Measurements from ENCODE around the gene RSAD1. TPM values are rescaled to one million over a fixed set of nuclear protein-coding genes. Genes with fewer than 3 reads are reported as not detected.

Gene RSAD1
- total and polyA plus RNA-seq, 2 donors (not counting 3 experiments of a cell fraction or from before 2014, with no cell fraction given): 20.3 to 35.5 TPM

DNA sequence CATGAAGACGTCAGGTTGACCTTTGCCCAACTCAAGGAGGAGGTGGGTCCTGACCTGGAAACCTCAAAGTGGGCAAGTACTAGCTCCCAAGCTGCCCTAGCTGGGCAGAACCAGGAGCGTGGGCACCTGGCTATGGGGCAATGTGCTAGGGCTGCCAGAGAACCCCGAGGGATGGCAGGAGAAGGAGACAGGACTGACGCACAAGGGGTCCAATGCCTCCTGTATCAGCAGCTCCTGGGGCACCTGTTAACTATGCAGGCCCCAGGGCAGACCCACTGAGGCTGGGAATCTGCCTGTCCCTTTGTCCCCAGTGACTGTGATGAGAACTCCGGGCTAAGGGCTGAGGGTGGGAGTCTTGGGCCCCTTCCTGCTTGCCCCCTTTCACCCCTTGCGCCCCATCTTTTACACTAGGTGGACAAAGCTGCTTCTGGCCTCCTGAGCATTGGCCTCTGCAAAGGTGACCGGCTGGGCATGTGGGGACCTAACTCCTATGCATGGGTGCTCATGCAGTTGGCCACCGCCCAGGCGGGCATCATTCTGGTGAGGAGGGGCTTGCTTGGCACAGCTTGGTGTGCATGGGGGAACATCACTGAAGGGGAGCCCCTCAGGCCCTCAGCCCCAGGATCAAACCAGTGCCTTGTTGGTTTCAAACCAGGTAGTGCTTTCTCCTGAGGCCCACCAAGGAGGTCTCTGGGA, 17.7 kb upstream of the RSAD1 start:
- Histone ChIP-seq H3K9ac (replicated peaks; ENCODE audit: extremely low read depth, insufficient read depth, low read length) (no peak overlapping the region), H3K36me3 (ENCODE audit: control insufficient read depth in 2 of 2, extremely low read depth in 1 of 2, insufficient read depth in 2 of 2, low read length in 2 of 2) (no peaks in the 10 kb centered on the region), H4K20me1 (replicated peaks; ENCODE audit: control insufficient read depth, extremely low read depth, insufficient read depth, low read length) (no peaks in the 10 kb centered on the region), H3K4me3 (replicated peaks in 1 of 3; ENCODE audit: insufficient read depth in 1 of 3, low read depth in 1 of 3, low read length in 3 of 3) (no peak overlapping the region), H3K27me3 (ENCODE audit: control insufficient read depth in 2 of 2, insufficient read depth in 2 of 2, low read length in 2 of 2) (no peaks in the 10 kb centered on the region), H3K4me2 (ENCODE audit: insufficient read depth, low read length) (no peak overlapping the region), H3K27ac (ENCODE audit: insufficient read depth, low read depth, low read length) (no peak overlapping the region), H2AFZ (ENCODE audit: low read depth, low read length) (no peak overlapping the region), H3K9me1 (replicated peaks; ENCODE audit: control insufficient read depth, extremely low read depth, insufficient read depth, low read length) (no peaks in the 10 kb centered on the region), H3K9me3 (replicated peaks; ENCODE audit: control insufficient read depth, insufficient read depth, low read length) (no peaks in the 10 kb centered on the region), H3K79me2 (ENCODE audit: control insufficient read depth, insufficient read depth, low read length) (no peaks in the 10 kb centered on the region), H3K4me1 (ENCODE audit: control insufficient read depth, extremely low read depth, insufficient read depth, low read length) (no peaks in the 10 kb centered on the region)
- ChIA-PET POLR2A (no interaction called here), CTCF (interaction anchor here (2.3 kb wide), 1 partner anchor 64 kb away, joined by 7 read pairs; the partner anchor contains the start of gene LRRC59)
- dilution Hi-C loops (cut with MboI; ENCODE audit: extremely low pct_ligation_motif_present, low sequenced_read_pairs) (no loop called here), intact Hi-C loops (cut with micrococcal nuclease) (no loop called here)
- FAIRE-seq (no peak), DNase-seq (ENCODE audit: low read depth, low spot score) (no peak)
- TF ChIP-seq POLR2A (IDR thresholded peaks at IDR 0.05; ENCODE audit: low read depth, low read length) (no peak), FOS (IDR thresholded peaks at IDR 0.05; ENCODE audit: borderline replicate concordance, insufficient read depth, low read length) (no peak), EZH2 (IDR thresholded peaks at IDR 0.05; ENCODE audit: borderline replicate concordance, low read depth, low read length, severe bottlenecking) (no peak), CTCF (IDR thresholded peaks at IDR 0.05; ENCODE audit: extremely low read depth in 1 of 2, insufficient read depth in 1 of 2, low read depth in 1 of 2, low read length in 2 of 2) (no peak), MYC (IDR thresholded peaks at IDR 0.05; ENCODE audit: low read depth, low read length) (no peak), MAX (IDR thresholded peaks at IDR 0.05; ENCODE audit: insufficient read depth, insufficient read length) (no peak), JUN (IDR thresholded peaks at IDR 0.05; ENCODE audit: borderline replicate concordance, insufficient read depth, insufficient read length, low read depth) (no peak), POLR2AphosphoS5 (IDR thresholded peaks at IDR 0.05; ENCODE audit: insufficient read depth, low read depth, low read length) (no peak), GATA2 (IDR thresholded peaks at IDR 0.05; ENCODE audit: insufficient read depth, insufficient read length, low read depth, low read length) (no peak)
- BruUV-seq (replicated peaks): no TSS peak
